ENCODE data around the gene MSMB. TPM values are rescaled to one million over a fixed set of nuclear protein-coding genes. Genes with fewer than 3 reads are reported as not detected.

MSMB gene
- total and polyA plus RNA-seq, 2 of the 8 experiments (the other 6 are each of a cell fraction or from before 2014, with no cell fraction given) = not detected

DNA sequence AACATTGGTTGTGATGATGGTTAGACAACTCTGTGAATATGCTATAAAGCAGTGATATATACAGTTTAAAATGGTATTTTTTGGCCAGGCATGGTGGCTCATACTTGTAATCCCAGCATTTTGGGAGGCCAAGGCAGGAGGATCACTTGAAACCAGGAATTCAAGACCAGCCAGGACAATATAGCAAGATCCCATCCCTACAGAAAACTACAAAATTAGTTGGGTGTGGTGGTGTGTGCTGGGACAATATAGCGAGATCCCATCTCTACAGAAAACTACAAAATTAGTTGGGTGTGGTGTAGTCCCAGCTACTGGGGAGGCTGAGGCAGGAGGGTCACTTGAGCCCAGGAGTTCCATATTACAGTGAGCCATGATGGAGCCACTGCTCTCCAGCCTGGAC lies 27.5 kb upstream of the MSMB start (continued):
- TF ChIP-seq, protein P1, sequence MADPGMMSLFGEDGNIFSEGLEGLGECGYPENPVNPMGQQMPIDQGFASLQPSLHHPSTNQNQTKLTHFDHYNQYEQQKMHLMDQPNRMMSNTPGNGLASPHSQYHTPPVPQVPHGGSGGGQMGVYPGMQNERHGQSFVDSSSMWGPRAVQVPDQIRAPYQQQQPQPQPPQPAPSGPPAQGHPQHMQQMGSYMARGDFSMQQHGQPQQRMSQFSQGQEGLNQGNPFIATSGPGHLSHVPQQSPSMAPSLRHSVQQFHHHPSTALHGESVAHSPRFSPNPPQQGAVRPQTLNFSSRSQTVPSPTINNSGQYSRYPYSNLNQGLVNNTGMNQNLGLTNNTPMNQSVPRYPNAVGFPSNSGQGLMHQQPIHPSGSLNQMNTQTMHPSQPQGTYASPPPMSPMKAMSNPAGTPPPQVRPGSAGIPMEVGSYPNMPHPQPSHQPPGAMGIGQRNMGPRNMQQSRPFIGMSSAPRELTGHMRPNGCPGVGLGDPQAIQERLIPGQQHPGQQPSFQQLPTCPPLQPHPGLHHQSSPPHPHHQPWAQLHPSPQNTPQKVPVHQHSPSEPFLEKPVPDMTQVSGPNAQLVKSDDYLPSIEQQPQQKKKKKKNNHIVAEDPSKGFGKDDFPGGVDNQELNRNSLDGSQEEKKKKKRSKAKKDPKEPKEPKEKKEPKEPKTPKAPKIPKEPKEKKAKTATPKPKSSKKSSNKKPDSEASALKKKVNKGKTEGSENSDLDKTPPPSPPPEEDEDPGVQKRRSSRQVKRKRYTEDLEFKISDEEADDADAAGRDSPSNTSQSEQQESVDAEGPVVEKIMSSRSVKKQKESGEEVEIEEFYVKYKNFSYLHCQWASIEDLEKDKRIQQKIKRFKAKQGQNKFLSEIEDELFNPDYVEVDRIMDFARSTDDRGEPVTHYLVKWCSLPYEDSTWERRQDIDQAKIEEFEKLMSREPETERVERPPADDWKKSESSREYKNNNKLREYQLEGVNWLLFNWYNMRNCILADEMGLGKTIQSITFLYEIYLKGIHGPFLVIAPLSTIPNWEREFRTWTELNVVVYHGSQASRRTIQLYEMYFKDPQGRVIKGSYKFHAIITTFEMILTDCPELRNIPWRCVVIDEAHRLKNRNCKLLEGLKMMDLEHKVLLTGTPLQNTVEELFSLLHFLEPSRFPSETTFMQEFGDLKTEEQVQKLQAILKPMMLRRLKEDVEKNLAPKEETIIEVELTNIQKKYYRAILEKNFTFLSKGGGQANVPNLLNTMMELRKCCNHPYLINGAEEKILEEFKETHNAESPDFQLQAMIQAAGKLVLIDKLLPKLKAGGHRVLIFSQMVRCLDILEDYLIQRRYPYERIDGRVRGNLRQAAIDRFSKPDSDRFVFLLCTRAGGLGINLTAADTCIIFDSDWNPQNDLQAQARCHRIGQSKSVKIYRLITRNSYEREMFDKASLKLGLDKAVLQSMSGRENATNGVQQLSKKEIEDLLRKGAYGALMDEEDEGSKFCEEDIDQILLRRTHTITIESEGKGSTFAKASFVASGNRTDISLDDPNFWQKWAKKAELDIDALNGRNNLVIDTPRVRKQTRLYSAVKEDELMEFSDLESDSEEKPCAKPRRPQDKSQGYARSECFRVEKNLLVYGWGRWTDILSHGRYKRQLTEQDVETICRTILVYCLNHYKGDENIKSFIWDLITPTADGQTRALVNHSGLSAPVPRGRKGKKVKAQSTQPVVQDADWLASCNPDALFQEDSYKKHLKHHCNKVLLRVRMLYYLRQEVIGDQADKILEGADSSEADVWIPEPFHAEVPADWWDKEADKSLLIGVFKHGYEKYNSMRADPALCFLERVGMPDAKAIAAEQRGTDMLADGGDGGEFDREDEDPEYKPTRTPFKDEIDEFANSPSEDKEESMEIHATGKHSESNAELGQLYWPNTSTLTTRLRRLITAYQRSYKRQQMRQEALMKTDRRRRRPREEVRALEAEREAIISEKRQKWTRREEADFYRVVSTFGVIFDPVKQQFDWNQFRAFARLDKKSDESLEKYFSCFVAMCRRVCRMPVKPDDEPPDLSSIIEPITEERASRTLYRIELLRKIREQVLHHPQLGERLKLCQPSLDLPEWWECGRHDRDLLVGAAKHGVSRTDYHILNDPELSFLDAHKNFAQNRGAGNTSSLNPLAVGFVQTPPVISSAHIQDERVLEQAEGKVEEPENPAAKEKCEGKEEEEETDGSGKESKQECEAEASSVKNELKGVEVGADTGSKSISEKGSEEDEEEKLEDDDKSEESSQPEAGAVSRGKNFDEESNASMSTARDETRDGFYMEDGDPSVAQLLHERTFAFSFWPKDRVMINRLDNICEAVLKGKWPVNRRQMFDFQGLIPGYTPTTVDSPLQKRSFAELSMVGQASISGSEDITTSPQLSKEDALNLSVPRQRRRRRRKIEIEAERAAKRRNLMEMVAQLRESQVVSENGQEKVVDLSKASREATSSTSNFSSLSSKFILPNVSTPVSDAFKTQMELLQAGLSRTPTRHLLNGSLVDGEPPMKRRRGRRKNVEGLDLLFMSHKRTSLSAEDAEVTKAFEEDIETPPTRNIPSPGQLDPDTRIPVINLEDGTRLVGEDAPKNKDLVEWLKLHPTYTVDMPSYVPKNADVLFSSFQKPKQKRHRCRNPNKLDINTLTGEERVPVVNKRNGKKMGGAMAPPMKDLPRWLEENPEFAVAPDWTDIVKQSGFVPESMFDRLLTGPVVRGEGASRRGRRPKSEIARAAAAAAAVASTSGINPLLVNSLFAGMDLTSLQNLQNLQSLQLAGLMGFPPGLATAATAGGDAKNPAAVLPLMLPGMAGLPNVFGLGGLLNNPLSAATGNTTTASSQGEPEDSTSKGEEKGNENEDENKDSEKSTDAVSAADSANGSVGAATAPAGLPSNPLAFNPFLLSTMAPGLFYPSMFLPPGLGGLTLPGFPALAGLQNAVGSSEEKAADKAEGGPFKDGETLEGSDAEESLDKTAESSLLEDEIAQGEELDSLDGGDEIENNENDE (IDR thresholded peaks at IDR 0.05; ENCODE audit: insufficient replicate concordance, low read length) = no peak
- TF ChIP-seq NANOG (IDR thresholded peaks at IDR 0.05; ENCODE audit: insufficient read depth, low read depth, low read length, poor library complexity, severe bottlenecking) (no peak), BCL11A (IDR thresholded peaks at IDR 0.05; ENCODE audit: low read depth in 2 of 2, low read length in 2 of 2) (no peak)

Data from H1 (cell line).